ENCODE results near the gene PBXIP1. TPM values are rescaled to one million over a fixed set of nuclear protein-coding genes. Genes with fewer than 3 reads are reported as not detected.

Gene PBXIP1
- total RNA-seq, 1 donor from 2014 or later, result 70.0 TPM

- Histone ChIP-seq H3K4me3 (peak overlapping the region; percentile 61 to 82), H3K27me3 (no peaks in the 10 kb centered on the region), H3K27ac (peak overlapping the region; percentile 95 to 99), H3K36me3 (peaks cover 5% of the 10 kb centered on the region in 2 donors), H3K9me3 (no peaks in the 10 kb centered on the region), H3K4me1 (peaks cover 20 to 22% of the 10 kb centered on the region in 2 donors)
- DNase-seq (ENCODE audit: low spot score in 2 of 2), result peak in 1 of 2 donors; percentile 79
- TF ChIP-seq, protein P1, sequence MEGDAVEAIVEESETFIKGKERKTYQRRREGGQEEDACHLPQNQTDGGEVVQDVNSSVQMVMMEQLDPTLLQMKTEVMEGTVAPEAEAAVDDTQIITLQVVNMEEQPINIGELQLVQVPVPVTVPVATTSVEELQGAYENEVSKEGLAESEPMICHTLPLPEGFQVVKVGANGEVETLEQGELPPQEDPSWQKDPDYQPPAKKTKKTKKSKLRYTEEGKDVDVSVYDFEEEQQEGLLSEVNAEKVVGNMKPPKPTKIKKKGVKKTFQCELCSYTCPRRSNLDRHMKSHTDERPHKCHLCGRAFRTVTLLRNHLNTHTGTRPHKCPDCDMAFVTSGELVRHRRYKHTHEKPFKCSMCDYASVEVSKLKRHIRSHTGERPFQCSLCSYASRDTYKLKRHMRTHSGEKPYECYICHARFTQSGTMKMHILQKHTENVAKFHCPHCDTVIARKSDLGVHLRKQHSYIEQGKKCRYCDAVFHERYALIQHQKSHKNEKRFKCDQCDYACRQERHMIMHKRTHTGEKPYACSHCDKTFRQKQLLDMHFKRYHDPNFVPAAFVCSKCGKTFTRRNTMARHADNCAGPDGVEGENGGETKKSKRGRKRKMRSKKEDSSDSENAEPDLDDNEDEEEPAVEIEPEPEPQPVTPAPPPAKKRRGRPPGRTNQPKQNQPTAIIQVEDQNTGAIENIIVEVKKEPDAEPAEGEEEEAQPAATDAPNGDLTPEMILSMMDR (IDR thresholded peaks at IDR 0.05), result no peak
- intact Hi-C loops (cut with DNase I), result loop anchor here (1.0 to 2.0 kb wide), 3 partner anchors 8 to 75 kb away; partner anchors contain the start of genes ADAM15 and FLAD1
Observed at GRCh38 chr1:154975409-154976059, 19.6 kb upstream of the PBXIP1 start.

DNA sequence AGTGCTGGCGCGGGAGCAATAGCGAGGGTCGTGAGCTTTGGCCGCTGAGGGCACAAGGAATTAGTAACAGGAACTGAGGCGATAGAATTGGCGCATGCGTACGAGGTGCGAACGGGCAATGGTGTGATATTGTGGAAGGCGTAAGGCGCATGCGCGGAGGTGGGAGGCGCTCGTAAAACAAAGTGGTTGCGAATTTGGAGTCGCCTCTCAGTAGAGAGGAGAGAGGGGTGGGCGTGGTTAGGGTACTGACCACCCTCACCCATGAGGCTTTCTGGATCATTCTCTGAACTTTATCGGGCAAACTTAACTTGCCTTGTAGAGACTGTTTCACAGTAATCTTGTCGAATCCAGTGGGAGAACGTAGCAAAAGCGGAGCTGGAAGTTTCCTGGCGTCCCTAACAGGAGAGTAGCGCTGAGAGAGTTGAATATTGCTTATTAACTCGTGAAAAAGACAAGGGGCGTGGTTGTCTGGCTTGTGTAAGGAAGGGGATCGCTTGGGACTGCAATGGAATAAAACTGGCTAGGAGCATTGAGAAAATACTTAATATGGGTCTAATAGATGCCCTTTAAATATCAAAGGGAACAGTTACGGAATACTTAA lies 19.0 kb upstream of the PBXIP1 start:
- H3K27me3 ChIP-seq, result no peaks in the 10 kb centered on the region
- intact Hi-C loops (cut with DNase I), result loop anchor here (1.0 to 2.0 kb wide), 4 partner anchors 8 to 76 kb away; partner anchors contain the start of genes ADAM15, FLAD1 and ZBTB7B
- peaks cover 5% of the 10 kb centered on the region in 2 donors for H3K36me3 ChIP-seq
- H3K4me1 ChIP-seq, result peaks cover 21 to 28% of the 10 kb centered on the region in 2 donors
- peak; percentile 83 to 97 for DNase-seq (ENCODE audit: low spot score in 2 of 2)
- TF ChIP-seq, protein P1 (IDR thresholded peaks at IDR 0.05), result no peak
- no peaks in the 10 kb centered on the region for H3K9me3 ChIP-seq
- H3K4me3 ChIP-seq, result peak overlapping the region; percentile 61 to 82
- H3K27ac ChIP-seq, result peak overlapping the region; percentile 95 to 99

DNA sequence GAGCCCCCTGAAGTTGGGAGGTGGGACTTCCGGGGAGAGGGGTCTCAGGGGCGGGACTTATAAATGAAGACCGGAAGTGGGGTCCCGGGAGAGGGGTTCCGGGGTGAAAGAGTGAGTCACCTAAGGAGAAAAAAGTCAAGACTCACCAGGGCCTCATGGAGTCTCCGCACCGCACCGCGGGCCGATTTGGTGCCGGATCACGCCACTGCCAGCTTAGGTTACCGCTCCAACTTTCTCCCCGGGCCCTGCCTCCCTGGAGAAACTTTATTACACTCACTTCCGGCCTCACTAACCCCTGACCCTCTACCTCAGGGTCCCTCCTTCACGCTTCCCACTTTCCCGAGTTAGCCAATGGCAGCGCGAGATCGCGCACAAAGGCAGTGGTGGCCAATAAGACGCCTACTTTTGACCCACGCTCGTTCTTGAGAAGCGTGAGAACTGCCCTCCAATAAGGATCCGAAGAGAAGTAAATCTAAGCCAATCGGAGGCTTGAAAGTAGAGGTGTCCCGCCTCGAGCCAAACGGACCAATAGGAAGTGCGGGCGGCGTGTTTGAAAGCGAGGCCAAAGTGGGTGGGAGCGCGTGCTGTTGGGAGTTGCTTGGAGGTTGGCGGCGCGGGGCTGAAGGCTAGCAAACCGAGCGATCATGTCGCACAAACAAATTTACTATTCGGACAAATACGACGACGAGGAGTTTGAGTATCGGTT lies 18.4 kb upstream of the PBXIP1 start, which contains the start of gene CKS1B:
TSS of gene CKS1B (plus strand) at position 580 of the 706 bp plus-strand sequence. CDS start at position 645, 65 bp downstream.
- intact Hi-C loops (cut with DNase I), result loop anchor here (1.0 to 2.0 kb wide), 3 partner anchors 28 to 77 kb away; partner anchors contain the start of genes ADAM15 and ZBTB7B

DNA sequence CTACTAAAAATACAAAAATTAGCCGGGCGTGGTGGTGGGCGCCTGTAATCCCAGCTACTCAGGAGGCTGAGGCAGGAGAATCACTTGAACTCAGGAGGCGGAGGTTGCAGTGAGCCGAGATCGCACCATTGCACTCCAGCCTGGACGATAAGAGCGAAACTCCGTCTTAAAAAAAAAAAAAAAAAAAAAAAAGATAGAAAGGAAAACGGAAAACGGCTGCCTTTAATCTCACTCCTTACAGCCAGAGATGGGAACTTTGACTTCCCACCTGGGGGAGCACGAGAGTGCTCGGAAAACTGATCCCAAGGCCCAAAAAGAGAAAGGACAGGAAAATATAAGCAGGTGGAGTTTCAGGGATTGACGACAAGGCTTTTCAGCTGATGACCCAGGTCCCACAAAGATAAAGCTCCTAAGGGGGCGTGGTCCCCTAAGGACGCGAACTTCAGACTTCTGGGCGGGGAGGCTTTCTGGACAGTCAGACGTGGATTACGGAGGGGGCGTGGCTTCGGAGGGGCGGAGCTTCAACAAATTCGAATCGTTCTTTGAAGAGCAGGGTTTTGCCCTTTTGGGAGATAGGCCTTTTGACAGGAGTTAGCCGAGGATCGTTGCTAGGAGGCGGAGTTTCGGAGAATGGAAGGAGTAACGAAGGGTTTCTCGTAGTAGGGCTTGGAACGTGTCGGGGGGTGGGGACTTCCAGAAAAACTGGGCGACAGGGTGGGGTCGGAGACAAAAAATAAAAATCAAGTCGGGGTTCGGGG lies 17.6 kb upstream of the PBXIP1 start:
- peak; percentile 92 to 99 for DNase-seq (ENCODE audit: low spot score in 2 of 2)
- intact Hi-C loops (cut with DNase I), result loop anchor here (1.0 to 2.0 kb wide), 3 partner anchors 29 to 77 kb away; partner anchors contain the start of genes ADAM15 and ZBTB7B
- H3K4me1 ChIP-seq, result peaks cover 22 to 35% of the 10 kb centered on the region in 2 donors
- H3K36me3 ChIP-seq, result peaks cover 5 to 8% of the 10 kb centered on the region in 2 donors
- no peaks in the 10 kb centered on the region for H3K9me3 ChIP-seq
- peak overlapping the region; percentile 61 to 82 for H3K4me3 ChIP-seq
- H3K27me3 ChIP-seq, result no peaks in the 10 kb centered on the region
- TF ChIP-seq, protein P1 (IDR thresholded peaks at IDR 0.05), result peak in 1 of 3 experiments; percentile 26
- H3K27ac ChIP-seq, result peak overlapping the region; percentile 95 to 99

More for the DNA sequence above, 18.4 kb upstream of the PBXIP1 start, which contains the start of gene CKS1B:
- Histone ChIP-seq H3K27ac (peak within 1 kb of the TSS; percentile 95 to 99), H3K36me3 (peaks cover 5% of the 10 kb centered on the region in 2 donors), H3K9me3 (no peaks in the 10 kb centered on the region), H3K4me1 (peaks cover 22 to 33% of the 10 kb centered on the region in 2 donors), H3K27me3 (no peaks in the 10 kb centered on the region), H3K4me3 (peak within 1 kb of the TSS; percentile 61 to 82)
- peak; percentile 97 to 99 for DNase-seq (ENCODE audit: low spot score in 2 of 2)
- TF ChIP-seq, protein P1 (IDR thresholded peaks at IDR 0.05), result no peak
